GM19463 (cell line): ENCODE measurements around the gene RASL11B.
"Not testable (repeated sequence)": the region's sequence is repeated elsewhere in the genome, so short reads cannot be mapped to it uniquely, and the experiment has no call there.

Experiments used
- ATAC-seq: cut with Tn5 transposase; IDR thresholded peaks from one replicate; pipeline ENCODE4 v1.9.1; 2021; ENCODE audit warnings: mild to moderate bottlenecking, moderate library complexity; ENCODE audit not compliant: unreplicated experiment

Gene RASL11B

GRCh38 chr4:52861879-52862616 is at the start of gene RASL11B:
TSS of gene RASL11B (plus strand) at chr4:52862317. CDS start at chr4:52862508, 191 bp downstream.
- ATAC-seq, result peak; percentile 99

GRCh38 chr4:52813546-52813945 is 48.6 kb upstream of the RASL11B start:
- ATAC-seq, result no peak

GRCh38 chr4:52822583-52822971 is 39.5 kb upstream of the RASL11B start:
- no peak for ATAC-seq

GRCh38 chr4:52822972-52823701 is 39.0 kb upstream of the RASL11B start:
- no peak for ATAC-seq

GRCh38 chr4:52823702-52824092 is 38.4 kb upstream of the RASL11B start:
- ATAC-seq, result no peak

- ATAC-seq, result no peak
Observed at GRCh38 chr4:52824270-52824602, 37.9 kb upstream of the RASL11B start.

GRCh38 chr4:52824603-52825459 is 37.3 kb upstream of the RASL11B start:
- ATAC-seq, result no peak

- no peak for ATAC-seq
Observed at GRCh38 chr4:52825460-52826090, 36.5 kb upstream of the RASL11B start.

- no peak for ATAC-seq
Observed at GRCh38 chr4:52833941-52834525, 28.1 kb upstream of the RASL11B start.

- not testable (repeated sequence) for ATAC-seq
Observed at GRCh38 chr4:52834641-52835456, 27.3 kb upstream of the RASL11B start.

GRCh38 chr4:52836120-52836519 is 26.0 kb upstream of the RASL11B start:
- no peak for ATAC-seq

- no peak for ATAC-seq
Observed at GRCh38 chr4:52836678-52837077, 25.4 kb upstream of the RASL11B start.

GRCh38 chr4:52837716-52838558 is 24.2 kb upstream of the RASL11B start:
- no peak for ATAC-seq

GRCh38 chr4:52838729-52839586 is 23.2 kb upstream of the RASL11B start:
- ATAC-seq, result no peak

GRCh38 chr4:52840531-52841370 is 21.4 kb upstream of the RASL11B start:
- ATAC-seq, result no peak

GRCh38 chr4:52841682-52842456 is 20.2 kb upstream of the RASL11B start:
- ATAC-seq, result no peak
